H9 (cell line): ENCODE results near the gene ACSS2. TPM values are rescaled to one million over a fixed set of nuclear protein-coding genes. Genes with fewer than 3 reads are reported as not detected.

Experiments
- DNase-seq: peaks from one replicate; pipeline ENCODE4 v3.0.0-alpha.2; 2017
- H2AFZ ChIP-seq: one replicate; pipeline ENCODE4 v1.6.1; 2013; ENCODE audit warnings: mild to moderate bottlenecking, low read length, control low read depth, moderate library complexity
- H2AK5ac ChIP-seq: 2 replicates; pipeline ENCODE4 v1.6.1; 2013; ENCODE audit warnings: low read length, control low read depth, mixed read lengths; ENCODE audit not compliant: insufficient read length
- H2BK120ac ChIP-seq: one replicate; pipeline ENCODE4 v1.6.1; 2013; ENCODE audit warnings: low read depth, mild to moderate bottlenecking, low read length, control low read depth, inconsistent platforms; ENCODE audit not compliant: poor library complexity, severe bottlenecking
- H2BK12ac ChIP-seq: 2 replicates; pipeline ENCODE4 v1.6.1; 2013; ENCODE audit warnings: low read length, control low read depth, mixed read lengths, low read depth; ENCODE audit not compliant: insufficient read length
- H2BK15ac ChIP-seq: 2 replicates; pipeline ENCODE4 v1.6.1; 2013; ENCODE audit warnings: low read depth, low read length, control low read depth
- H2BK20ac ChIP-seq: one replicate; pipeline ENCODE4 v1.6.1; 2013; ENCODE audit warnings: low read depth, mild to moderate bottlenecking, low read length, control low read depth, inconsistent platforms; ENCODE audit not compliant: poor library complexity, severe bottlenecking
- H2BK5ac ChIP-seq: 2 replicates; pipeline ENCODE4 v1.6.1; 2013; ENCODE audit warnings: low read length, control low read depth, mixed read lengths; ENCODE audit not compliant: insufficient read length
- H3K14ac ChIP-seq: 2 replicates; pipeline ENCODE4 v1.6.1; 2013; ENCODE audit warnings: low read length, control low read depth; ENCODE audit not compliant: insufficient read depth
- H3K18ac ChIP-seq: 2 replicates; pipeline ENCODE4 v1.6.1; 2013; ENCODE audit warnings: low read depth, mild to moderate bottlenecking, mixed read lengths, low read length, control low read depth; ENCODE audit not compliant: insufficient read length
- H3K23ac ChIP-seq: 2 replicates; pipeline ENCODE4 v1.6.1; 2013; ENCODE audit warnings: low read length, control low read depth, mixed read lengths, low read depth; ENCODE audit not compliant: insufficient read length
- H3K23me2 ChIP-seq: 2 replicates; pipeline ENCODE4 v1.6.1; 2013; ENCODE audit warnings: low read depth, mild to moderate bottlenecking, mixed read lengths, low read length, control low read depth; ENCODE audit not compliant: insufficient read length, poor library complexity, severe bottlenecking
- H3K27ac ChIP-seq: 2 replicates; pipeline ENCODE4 v1.5.1; 2013; ENCODE audit warnings: low read length, control low read depth, mixed read lengths, low read depth; ENCODE audit not compliant: insufficient read length
- H3K27me3 ChIP-seq: 2 replicates; pipeline ENCODE4 v1.6.1; 2013; ENCODE audit warnings: low read length, control low read depth, inconsistent platforms; ENCODE audit not compliant: insufficient read depth
- H3K4ac ChIP-seq: 2 replicates; pipeline ENCODE4 v1.6.1; 2013; ENCODE audit warnings: low read depth, mild to moderate bottlenecking, control low read depth, inconsistent platforms, low read length, moderate library complexity
- H3K4me1 ChIP-seq: 2 replicates; pipeline ENCODE4 v1.6.1; 2013; ENCODE audit warnings: low read length, control low read depth, inconsistent platforms; ENCODE audit not compliant: insufficient read depth
- H3K4me2 ChIP-seq: 2 replicates; pipeline ENCODE4 v1.6.1; 2013; ENCODE audit warnings: low read length, control low read depth, mixed read lengths; ENCODE audit not compliant: insufficient read length, insufficient read depth
- H3K56ac ChIP-seq: 2 replicates; pipeline ENCODE4 v1.6.1; 2013; ENCODE audit warnings: low read depth, mild to moderate bottlenecking, mixed read lengths, low read length, control low read depth; ENCODE audit not compliant: insufficient read length
- H3K79me1 ChIP-seq: 2 replicates; pipeline ENCODE4 v1.6.1; 2013; ENCODE audit warnings: low read depth, mild to moderate bottlenecking, moderate library complexity, low read length, control low read depth, inconsistent platforms; ENCODE audit not compliant: insufficient read depth, poor library complexity, severe bottlenecking
- H3K79me2 ChIP-seq: 2 replicates; pipeline ENCODE4 v1.6.1; 2013; ENCODE audit warnings: low read length, control low read depth, inconsistent platforms; ENCODE audit not compliant: insufficient read depth
- H3K9ac ChIP-seq: 2 replicates; pipeline ENCODE4 v1.6.1; 2013; ENCODE audit warnings: low read length, control low read depth, mixed read lengths; ENCODE audit not compliant: insufficient read length; ENCODE audit errors: extremely low read depth
- H3K9me3 ChIP-seq: one replicate; pipeline ENCODE4 v1.6.1; 2013; ENCODE audit warnings: low read depth, low read length, inconsistent platforms; ENCODE audit not compliant: control insufficient read depth
- H3T11ph ChIP-seq: one replicate; pipeline ENCODE4 v1.6.1; 2013; ENCODE audit warnings: mild to moderate bottlenecking, low read length, control low read depth, inconsistent platforms
- H4K20me1 ChIP-seq: one replicate; pipeline ENCODE4 v1.6.1; 2013; ENCODE audit not compliant: control insufficient read depth, insufficient read length, insufficient read depth
- H4K5ac ChIP-seq: 2 replicates; pipeline ENCODE4 v1.6.1; 2013; ENCODE audit warnings: low read depth, mild to moderate bottlenecking, mixed read lengths, low read length, control low read depth; ENCODE audit not compliant: insufficient read length
- H4K8ac ChIP-seq: replicated peaks from 2 replicates; pipeline ENCODE4 v1.6.1; 2013; ENCODE audit warnings: low read length, control low read depth, mixed read lengths, low read depth; ENCODE audit not compliant: insufficient read length
- H4K91ac ChIP-seq: 2 replicates; pipeline ENCODE4 v1.6.1; 2013; ENCODE audit warnings: low read depth, mild to moderate bottlenecking, moderate library complexity, mixed read lengths, low read length, control low read depth; ENCODE audit not compliant: insufficient read length
- H3K27ac Mint-ChIP-seq, 3 experiments: 2 replicates in 2 of 3; 3 replicates in 1 of 3; pipeline ENCODE4 v1.8.0; 2020 to 2021; ENCODE audit warnings: mixed read lengths in 3 of 3, mild to moderate bottlenecking in 1 of 3, moderate library complexity in 1 of 3
- H3K27me3 Mint-ChIP-seq: 2 replicates; pipeline ENCODE4 v1.8.0; 2021; ENCODE audit warnings: low read depth, mild to moderate bottlenecking, moderate library complexity, mixed read lengths
- H3K36me3 Mint-ChIP-seq, 3 experiments: 2 replicates in 2 of 3; 3 replicates in 1 of 3; pipeline ENCODE4 v1.8.0; 2020 to 2021; ENCODE audit warnings: low read depth in 3 of 3, mixed read lengths in 3 of 3; ENCODE audit not compliant: insufficient read depth in 1 of 3
- H3K4me1 Mint-ChIP-seq, 2 experiments: 2 replicates each; pipeline ENCODE4 v1.8.0; 2020; ENCODE audit warnings: mixed read lengths in 2 of 2
- H3K4me3 Mint-ChIP-seq, 2 experiments: 2 replicates in 1 of 2; 3 replicates in 1 of 2; pipeline ENCODE4 v1.8.0; 2020 to 2021; ENCODE audit warnings: mild to moderate bottlenecking in 2 of 2, mixed read lengths in 2 of 2, moderate library complexity in 1 of 2
- H3K9me3 Mint-ChIP-seq, 2 experiments: 2 replicates in 1 of 2; 3 replicates in 1 of 2; pipeline ENCODE4 v1.8.0; 2020; ENCODE audit warnings: mild to moderate bottlenecking in 2 of 2, mixed read lengths in 2 of 2, moderate library complexity in 1 of 2
- WGBS: extraction: QIAGEN DNeasy Blood & Tissue Kit; methylation state at CpG from one replicate; pipeline ENCODE4 v1.1.7; 2013; ENCODE audit warnings: missing lambda C conversion rate, low lambda C conversion rate, mixed read lengths; ENCODE audit not compliant: insufficient read length; ENCODE audit errors: extremely low coverage; 5-methylcytosine and 5-hydroxymethylcytosine counted together
- total RNA-seq: library from RNA; stranded (reverse); gene quantifications from 2 replicates; pipeline ENCODE4 v1.2.1, GENCODE V29; 2021
- TF ChIP-seq, protein P1 (sequence below): fragments of 200-600 bp; sonication (generic); conservative IDR thresholded peaks from 3 replicates; pipeline ENCODE4 v1.8.0; 2021; ENCODE audit warnings: antibody characterized with exemption, mild to moderate bottlenecking

Gene ACSS2
- total RNA-seq, 1 experiment from 2014 or later: 15.4 TPM

DNA sequence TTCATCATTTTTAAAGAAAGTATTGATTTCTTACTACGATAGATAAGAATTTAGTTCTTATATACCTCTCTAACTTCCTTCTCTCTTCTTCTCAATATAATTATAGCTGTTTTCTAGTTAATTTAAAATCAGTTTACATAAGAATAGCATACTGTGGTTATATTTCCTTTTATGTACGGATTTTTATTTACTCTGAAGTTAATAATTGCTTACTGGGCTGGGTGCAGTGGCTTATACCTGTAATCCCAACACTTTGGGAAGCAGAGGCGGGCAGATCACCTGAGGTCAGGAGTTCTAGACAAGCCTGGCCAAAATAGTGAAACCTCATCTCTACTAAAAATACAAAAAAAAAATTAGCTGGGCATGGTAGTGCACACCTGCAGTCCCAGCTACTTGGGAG, 9.7 kb downstream of the ACSS2 start:
- H3T11ph ChIP-seq: no peak overlapping the region
- H2AK5ac ChIP-seq: no peak overlapping the region
- H4K8ac ChIP-seq: no peak overlapping the region
- no peak overlapping the region for H3K56ac ChIP-seq
- H3K79me1 ChIP-seq: no peaks in the 10 kb centered on the region
- H2BK20ac ChIP-seq: no peak overlapping the region
- no peaks in the 10 kb centered on the region for H3K27me3 ChIP-seq
- WGBS: no CpG with 5 or more reads among the region's 3 CpGs
- H3K4ac ChIP-seq: no peak overlapping the region
- TF ChIP-seq, protein P1, sequence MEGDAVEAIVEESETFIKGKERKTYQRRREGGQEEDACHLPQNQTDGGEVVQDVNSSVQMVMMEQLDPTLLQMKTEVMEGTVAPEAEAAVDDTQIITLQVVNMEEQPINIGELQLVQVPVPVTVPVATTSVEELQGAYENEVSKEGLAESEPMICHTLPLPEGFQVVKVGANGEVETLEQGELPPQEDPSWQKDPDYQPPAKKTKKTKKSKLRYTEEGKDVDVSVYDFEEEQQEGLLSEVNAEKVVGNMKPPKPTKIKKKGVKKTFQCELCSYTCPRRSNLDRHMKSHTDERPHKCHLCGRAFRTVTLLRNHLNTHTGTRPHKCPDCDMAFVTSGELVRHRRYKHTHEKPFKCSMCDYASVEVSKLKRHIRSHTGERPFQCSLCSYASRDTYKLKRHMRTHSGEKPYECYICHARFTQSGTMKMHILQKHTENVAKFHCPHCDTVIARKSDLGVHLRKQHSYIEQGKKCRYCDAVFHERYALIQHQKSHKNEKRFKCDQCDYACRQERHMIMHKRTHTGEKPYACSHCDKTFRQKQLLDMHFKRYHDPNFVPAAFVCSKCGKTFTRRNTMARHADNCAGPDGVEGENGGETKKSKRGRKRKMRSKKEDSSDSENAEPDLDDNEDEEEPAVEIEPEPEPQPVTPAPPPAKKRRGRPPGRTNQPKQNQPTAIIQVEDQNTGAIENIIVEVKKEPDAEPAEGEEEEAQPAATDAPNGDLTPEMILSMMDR: no peak
- no peak overlapping the region for H3K9ac ChIP-seq
- H3K9me3 ChIP-seq: no peaks in the 10 kb centered on the region
- no peaks in the 10 kb centered on the region for H3K4me1 ChIP-seq
- Mint-ChIP-seq H3K36me3 (peaks cover 0 to 3% (median 3%) of the 10 kb centered on the region in 3 experiments; a peak in 3 of 7 replicates), H3K27me3 (no peaks in the 10 kb centered on the region), H3K9me3 (no peaks in the 10 kb centered on the region), H3K4me3 (no peak overlapping the region), H3K4me1 (peaks cover 0 to 3% of the 10 kb centered on the region in 2 experiments; a peak in 1 of 4 replicates), H3K27ac (no peak overlapping the region)
- no peaks in the 10 kb centered on the region; the same call in 1 of the 2 replicates for H3K79me2 ChIP-seq
- no peak overlapping the region for H3K18ac ChIP-seq
- H3K4me2 ChIP-seq: no peak overlapping the region
- no peak overlapping the region for H3K23ac ChIP-seq
- no peak overlapping the region for H2AFZ ChIP-seq
- no peak overlapping the region for H2BK5ac ChIP-seq
- H3K27ac ChIP-seq: no peak overlapping the region
- H4K20me1 ChIP-seq: no peaks in the 10 kb centered on the region
- H2BK15ac ChIP-seq: no peak overlapping the region
- no peak for DNase-seq
- H4K5ac ChIP-seq: no peak overlapping the region
- no peak overlapping the region for H2BK12ac ChIP-seq
- H3K23me2 ChIP-seq: no peaks in the 10 kb centered on the region
- H4K91ac ChIP-seq: no peak overlapping the region
- no peak overlapping the region for H2BK120ac ChIP-seq
- H3K14ac ChIP-seq: no peak overlapping the region
